A673 (cell line): Measurements from ENCODE around the gene FGF7. TPM values are rescaled to one million over a fixed set of nuclear protein-coding genes. Genes with fewer than 3 reads are reported as not detected.

Experiments used
- BruUV-seq: library from RNA; stranded (reverse); fragments of 400-500 nt; replicated peaks from 2 replicates; lab custom pipeline; 2021; lab: Mats Ljungman, UMichigan
- CTCF ChIA-PET: fragments of 300-600 bp; sonication (Branson Sonifier 250); formaldehyde crosslinking; loops from one replicate; lab custom pipeline; 2022; ENCODE audit warnings: antibody characterized with exemption; lab: Charles Lee
- POLR2A ChIA-PET: fragments of 300-600 bp; sonication (Branson Sonifier 250); formaldehyde crosslinking; loops from one replicate; lab custom pipeline; 2022; ENCODE audit warnings: antibody characterized with exemption; ENCODE audit not compliant: low non-redundant PET; lab: Charles Lee
- DNase-seq: peaks from one replicate; pipeline ENCODE4 v3.0.0-alpha.2; 2015; ENCODE audit warnings: low spot score
- H3K27ac ChIP-seq: fragments of 200-600 bp; sonication (generic); 2 replicates; pipeline ENCODE4 v1.5.1; 2016; ENCODE audit warnings: mixed run types, low read depth, mild to moderate bottlenecking, mixed read lengths, antibody characterized with exemption, low read length; ENCODE audit not compliant: poor library complexity, severe bottlenecking
- H3K27me3 ChIP-seq: fragments of 200-600 bp; sonication (generic); replicated peaks from 2 replicates; pipeline ENCODE4 v1.6.1; 2017; ENCODE audit warnings: mixed run types, low read depth, mild to moderate bottlenecking, mixed read lengths, antibody characterized with exemption, low read length; ENCODE audit not compliant: insufficient read depth, poor library complexity
- H3K36me3 ChIP-seq: fragments of 200-600 bp; sonication (generic); 2 replicates; pipeline ENCODE4 v1.6.1; 2016; ENCODE audit warnings: mixed run types, mild to moderate bottlenecking, mixed read lengths, antibody characterized with exemption, low read length; ENCODE audit not compliant: insufficient read depth, poor library complexity, severe bottlenecking
- H3K4me1 ChIP-seq: fragments of 200-600 bp; sonication (generic); 2 replicates; pipeline ENCODE4 v1.6.1; 2017; ENCODE audit warnings: mixed run types, mild to moderate bottlenecking, mixed read lengths, antibody characterized with exemption, low read length; ENCODE audit not compliant: insufficient read depth, poor library complexity, severe bottlenecking
- H3K4me3 ChIP-seq: fragments of 200-600 bp; sonication (generic); 2 replicates; pipeline ENCODE4 v1.5.1; 2016; ENCODE audit warnings: low read depth, mixed run types, mild to moderate bottlenecking, mixed read lengths, low read length; ENCODE audit not compliant: poor library complexity, severe bottlenecking
- H3K9me3 ChIP-seq: fragments of 200-600 bp; sonication (generic); 2 replicates; pipeline ENCODE4 v1.6.1; 2016; ENCODE audit warnings: mixed run types, low read depth, mild to moderate bottlenecking, mixed read lengths, antibody characterized with exemption, low read length; ENCODE audit not compliant: poor library complexity, severe bottlenecking
- EZH2 ChIP-seq: fragments of 200-600 bp; sonication (generic); IDR thresholded peaks from 2 replicates; pipeline ENCODE4 v1.6.1; 2017; ENCODE audit warnings: borderline replicate concordance, low read depth, mild to moderate bottlenecking, mixed read lengths, antibody characterized with exemption, low read length; ENCODE audit not compliant: poor library complexity, severe bottlenecking
- intact Hi-C: fragments of 100-400 bp; cut with micrococcal nuclease; formaldehyde crosslinking; loops from one replicate; pipeline ENCODE4 v1.10.0; 2022; ENCODE audit not compliant: unreplicated experiment
- total RNA-seq: library from RNA; stranded (reverse); gene quantifications from 2 replicates; pipeline ENCODE4 v1.2.3, GENCODE V29; 2021
- TF ChIP-seq, protein P1 (sequence below): fragments of 300-800, 200-600 bp; sonication (generic); conservative IDR thresholded peaks from 2 replicates; pipeline ENCODE4 v1.5.1; 2017; ENCODE audit warnings: low read depth, mild to moderate bottlenecking, antibody characterized with exemption, low read length, moderate library complexity, mixed read lengths

Gene FGF7
- total RNA-seq, 1 experiment from 2014 or later, result not detected

DNA sequence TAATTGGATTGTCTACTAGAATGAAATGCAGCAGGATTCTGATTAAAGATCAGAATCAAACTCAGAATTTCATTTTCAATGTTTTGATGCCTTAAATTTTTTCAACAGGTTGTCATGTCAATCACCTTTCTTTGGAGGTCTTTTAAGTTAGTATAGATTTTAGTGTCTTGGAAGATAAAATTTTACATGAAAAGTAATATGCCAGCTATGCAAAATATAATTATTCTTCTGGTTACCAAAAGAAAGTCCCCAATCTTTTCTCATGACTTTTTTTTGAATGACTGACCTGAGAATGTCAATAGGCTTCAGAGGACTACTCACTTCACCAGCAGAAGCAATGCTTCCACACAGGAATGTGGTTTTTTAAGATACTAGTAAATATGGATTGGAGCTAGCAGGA, 4.3 kb downstream of the FGF7 start:
- intact Hi-C loops, result loop anchor here (10.0 kb wide), 3 partner anchors 717 to 1073 kb away; no protein-coding TSS in a partner anchor
- CTCF ChIA-PET, result no interaction called here
- H3K27me3 ChIP-seq, result no peaks in the 10 kb centered on the region
- no peak for TF ChIP-seq EZH2
- TF ChIP-seq, protein P1, sequence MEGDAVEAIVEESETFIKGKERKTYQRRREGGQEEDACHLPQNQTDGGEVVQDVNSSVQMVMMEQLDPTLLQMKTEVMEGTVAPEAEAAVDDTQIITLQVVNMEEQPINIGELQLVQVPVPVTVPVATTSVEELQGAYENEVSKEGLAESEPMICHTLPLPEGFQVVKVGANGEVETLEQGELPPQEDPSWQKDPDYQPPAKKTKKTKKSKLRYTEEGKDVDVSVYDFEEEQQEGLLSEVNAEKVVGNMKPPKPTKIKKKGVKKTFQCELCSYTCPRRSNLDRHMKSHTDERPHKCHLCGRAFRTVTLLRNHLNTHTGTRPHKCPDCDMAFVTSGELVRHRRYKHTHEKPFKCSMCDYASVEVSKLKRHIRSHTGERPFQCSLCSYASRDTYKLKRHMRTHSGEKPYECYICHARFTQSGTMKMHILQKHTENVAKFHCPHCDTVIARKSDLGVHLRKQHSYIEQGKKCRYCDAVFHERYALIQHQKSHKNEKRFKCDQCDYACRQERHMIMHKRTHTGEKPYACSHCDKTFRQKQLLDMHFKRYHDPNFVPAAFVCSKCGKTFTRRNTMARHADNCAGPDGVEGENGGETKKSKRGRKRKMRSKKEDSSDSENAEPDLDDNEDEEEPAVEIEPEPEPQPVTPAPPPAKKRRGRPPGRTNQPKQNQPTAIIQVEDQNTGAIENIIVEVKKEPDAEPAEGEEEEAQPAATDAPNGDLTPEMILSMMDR, result no peak
- POLR2A ChIA-PET, result no interaction called here
- no peak overlapping the region for H3K27ac ChIP-seq
- no peaks in the 10 kb centered on the region for H3K4me1 ChIP-seq
- no peaks in the 10 kb centered on the region for H3K36me3 ChIP-seq
- DNase-seq, result no peak
- H3K9me3 ChIP-seq, result no peaks in the 10 kb centered on the region
- no TSS peak for BruUV-seq
- H3K4me3 ChIP-seq, result no peak overlapping the region

DNA sequence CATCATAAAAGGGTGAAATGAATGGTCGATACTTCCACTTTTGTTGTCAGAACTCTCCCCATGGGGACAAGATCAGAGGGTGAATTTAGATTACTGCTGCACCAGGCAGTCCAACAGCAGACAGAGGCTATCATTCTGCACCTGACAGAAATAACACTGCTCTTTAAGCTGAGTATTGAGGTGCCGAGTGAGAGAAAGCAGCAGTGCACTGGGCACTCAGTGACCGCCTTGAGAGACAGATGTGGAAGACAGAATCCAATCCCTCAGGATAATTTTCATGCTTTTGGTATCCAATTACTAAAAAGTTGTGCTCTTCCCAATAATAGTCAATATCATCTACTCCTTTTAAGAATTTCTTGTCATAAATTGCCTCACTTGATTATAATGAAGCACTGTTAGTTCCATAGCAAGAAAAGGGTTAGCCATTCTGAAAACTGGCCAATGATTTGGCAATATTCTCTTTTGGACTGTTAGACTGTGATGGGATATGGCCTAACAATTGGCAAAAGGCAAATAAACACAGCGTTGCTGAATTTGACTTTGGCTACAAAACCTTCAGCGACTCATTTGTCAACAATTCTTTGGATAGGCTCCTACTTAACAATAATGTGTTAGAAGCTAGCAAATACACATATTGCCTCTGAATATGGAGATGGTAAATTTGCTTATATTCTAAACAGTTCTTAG, 5.5 kb downstream of the FGF7 start:
- TF ChIP-seq, protein P1, result no peak
- TF ChIP-seq EZH2, result no peak
- Histone ChIP-seq H3K9me3 (no peaks in the 10 kb centered on the region), H3K4me3 (no peak overlapping the region), H3K4me1 (no peaks in the 10 kb centered on the region), H3K27me3 (no peaks in the 10 kb centered on the region), H3K27ac (no peak overlapping the region), H3K36me3 (no peaks in the 10 kb centered on the region)
- CTCF ChIA-PET, result no interaction called here
- BruUV-seq, result no TSS peak
- DNase-seq, result no peak
- intact Hi-C loops, result loop anchor here (10.0 kb wide), 3 partner anchors 716 to 1074 kb away; no protein-coding TSS in a partner anchor
- POLR2A ChIA-PET, result no interaction called here

DNA sequence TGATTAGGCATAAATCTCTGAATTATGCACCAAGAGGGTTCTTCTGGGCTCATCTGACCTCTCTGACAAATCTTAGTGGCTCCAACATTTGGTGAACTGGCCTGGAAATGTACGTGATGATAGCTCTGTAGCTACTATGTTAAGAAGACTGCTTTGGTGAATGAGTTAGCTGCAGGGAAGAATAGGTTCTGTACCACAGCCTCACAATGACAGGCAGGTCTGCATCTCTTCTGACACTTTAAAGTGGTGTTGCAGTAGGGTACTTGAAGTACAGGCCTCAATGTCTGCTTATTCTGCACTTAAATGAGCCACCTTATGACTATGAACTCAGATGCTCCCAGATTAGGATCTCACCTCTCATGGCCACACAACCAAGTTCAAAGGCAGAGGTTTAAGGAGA, 7.0 kb downstream of the FGF7 start:
- Histone ChIP-seq H3K36me3 (no peaks in the 10 kb centered on the region), H3K4me1 (no peaks in the 10 kb centered on the region), H3K4me3 (no peak overlapping the region), H3K27me3 (no peaks in the 10 kb centered on the region), H3K27ac (no peak overlapping the region), H3K9me3 (no peaks in the 10 kb centered on the region)
- intact Hi-C loops, result no loop called here
- no peak for TF ChIP-seq EZH2
- TF ChIP-seq, protein P1, result no peak
- POLR2A ChIA-PET, result no interaction called here
- no TSS peak for BruUV-seq
- CTCF ChIA-PET, result no interaction called here
- no peak for DNase-seq
